ENCODE measurements around the gene NR2C2.

The NR2C2 gene

DNA sequence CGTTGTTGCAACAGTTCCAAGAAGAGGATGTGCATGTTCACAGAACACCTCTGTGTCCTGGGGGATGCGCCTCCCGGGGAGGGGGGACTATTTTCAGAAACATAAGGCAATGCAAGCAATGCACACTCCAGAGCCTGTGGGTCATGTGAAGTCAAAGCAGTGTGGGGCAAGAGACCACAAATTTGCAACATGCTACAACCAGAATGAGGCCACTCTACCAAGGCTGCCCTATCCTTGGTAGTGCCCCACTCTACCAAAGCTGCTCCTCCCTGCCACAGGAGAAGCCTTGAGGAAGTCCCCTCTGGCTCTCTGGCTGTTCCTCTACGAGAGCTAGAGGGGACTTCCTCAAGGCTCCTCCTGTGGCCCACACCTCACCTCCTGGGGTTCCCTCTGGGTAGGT is 8.4 kb upstream of the NR2C2 start:
- TF ChIP-seq POLR2AphosphoS5 (IDR thresholded peaks at IDR 0.05; ENCODE audit: low read depth, low read length): no peak
- TF ChIP-seq, protein P1, sequence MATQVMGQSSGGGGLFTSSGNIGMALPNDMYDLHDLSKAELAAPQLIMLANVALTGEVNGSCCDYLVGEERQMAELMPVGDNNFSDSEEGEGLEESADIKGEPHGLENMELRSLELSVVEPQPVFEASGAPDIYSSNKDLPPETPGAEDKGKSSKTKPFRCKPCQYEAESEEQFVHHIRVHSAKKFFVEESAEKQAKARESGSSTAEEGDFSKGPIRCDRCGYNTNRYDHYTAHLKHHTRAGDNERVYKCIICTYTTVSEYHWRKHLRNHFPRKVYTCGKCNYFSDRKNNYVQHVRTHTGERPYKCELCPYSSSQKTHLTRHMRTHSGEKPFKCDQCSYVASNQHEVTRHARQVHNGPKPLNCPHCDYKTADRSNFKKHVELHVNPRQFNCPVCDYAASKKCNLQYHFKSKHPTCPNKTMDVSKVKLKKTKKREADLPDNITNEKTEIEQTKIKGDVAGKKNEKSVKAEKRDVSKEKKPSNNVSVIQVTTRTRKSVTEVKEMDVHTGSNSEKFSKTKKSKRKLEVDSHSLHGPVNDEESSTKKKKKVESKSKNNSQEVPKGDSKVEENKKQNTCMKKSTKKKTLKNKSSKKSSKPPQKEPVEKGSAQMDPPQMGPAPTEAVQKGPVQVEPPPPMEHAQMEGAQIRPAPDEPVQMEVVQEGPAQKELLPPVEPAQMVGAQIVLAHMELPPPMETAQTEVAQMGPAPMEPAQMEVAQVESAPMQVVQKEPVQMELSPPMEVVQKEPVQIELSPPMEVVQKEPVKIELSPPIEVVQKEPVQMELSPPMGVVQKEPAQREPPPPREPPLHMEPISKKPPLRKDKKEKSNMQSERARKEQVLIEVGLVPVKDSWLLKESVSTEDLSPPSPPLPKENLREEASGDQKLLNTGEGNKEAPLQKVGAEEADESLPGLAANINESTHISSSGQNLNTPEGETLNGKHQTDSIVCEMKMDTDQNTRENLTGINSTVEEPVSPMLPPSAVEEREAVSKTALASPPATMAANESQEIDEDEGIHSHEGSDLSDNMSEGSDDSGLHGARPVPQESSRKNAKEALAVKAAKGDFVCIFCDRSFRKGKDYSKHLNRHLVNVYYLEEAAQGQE (IDR thresholded peaks at IDR 0.05; ENCODE audit: insufficient read depth in 1 of 2, low read depth in 2 of 2, low read length in 2 of 2): no peak
- no peak for TF ChIP-seq SIN3A (IDR thresholded peaks at IDR 0.05; ENCODE audit: borderline replicate concordance, insufficient read depth, low read length)
- no peak for TF ChIP-seq TAF1 (IDR thresholded peaks at IDR 0.05; ENCODE audit: borderline replicate concordance, insufficient read depth, low read length)
- TF ChIP-seq FOXP2 (optimal IDR thresholded peaks at IDR 0.05; ENCODE audit: borderline replicate concordance, extremely low read depth, extremely low read length, insufficient read depth): no peak

DNA sequence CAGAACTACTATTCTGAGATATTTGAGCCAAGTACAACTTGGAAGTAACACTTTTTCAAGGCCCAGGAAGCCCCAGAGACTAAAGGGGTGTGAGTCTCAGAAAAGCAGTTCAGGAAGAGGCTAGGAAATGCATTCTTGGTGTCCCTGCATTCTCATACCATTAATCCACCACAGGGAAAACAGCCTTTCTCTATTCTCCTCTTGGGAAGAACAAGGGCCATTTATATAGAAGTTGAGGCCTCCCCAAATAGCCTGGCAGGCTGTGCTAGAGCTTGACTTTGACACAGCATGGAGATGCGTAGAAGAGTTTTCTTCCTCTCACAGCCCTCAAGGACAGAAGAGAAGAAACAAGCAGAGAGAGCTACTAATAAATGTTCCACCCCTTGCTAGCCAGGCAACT is 5.5 kb upstream of the NR2C2 start:
- TF ChIP-seq TAF1 (IDR thresholded peaks at IDR 0.05; ENCODE audit: borderline replicate concordance, insufficient read depth, low read length): no peak
- TF ChIP-seq, protein P1 (IDR thresholded peaks at IDR 0.05; ENCODE audit: insufficient read depth in 1 of 2, low read depth in 2 of 2, low read length in 2 of 2): no peak
- TF ChIP-seq FOXP2 (optimal IDR thresholded peaks at IDR 0.05; ENCODE audit: borderline replicate concordance, extremely low read depth, extremely low read length, insufficient read depth): no peak
- TF ChIP-seq POLR2AphosphoS5 (IDR thresholded peaks at IDR 0.05; ENCODE audit: low read depth, low read length): no peak

DNA sequence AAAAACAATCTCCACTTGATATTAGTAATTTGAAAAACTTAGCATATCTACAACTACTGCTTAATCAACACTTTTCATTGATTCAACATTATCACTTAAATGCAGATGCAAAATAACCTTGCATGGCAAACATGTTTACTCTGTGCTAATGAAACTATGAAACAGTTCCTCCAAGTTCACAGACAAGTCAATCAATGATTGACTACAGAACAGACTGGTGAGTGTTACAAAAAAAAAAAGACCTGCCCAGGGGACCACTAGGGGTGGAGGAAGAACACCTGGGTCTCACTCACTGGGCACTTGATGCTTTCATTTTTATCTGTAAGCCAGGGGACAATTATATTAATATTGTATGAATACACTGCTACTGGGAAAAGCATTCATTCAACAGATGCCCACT is 4.3 kb upstream of the NR2C2 start:
- TF ChIP-seq POLR2AphosphoS5 (IDR thresholded peaks at IDR 0.05; ENCODE audit: low read depth, low read length): no peak
- no peak for TF ChIP-seq SIN3A (IDR thresholded peaks at IDR 0.05; ENCODE audit: borderline replicate concordance, insufficient read depth, low read length)
- TF ChIP-seq FOXP2 (optimal IDR thresholded peaks at IDR 0.05; ENCODE audit: borderline replicate concordance, extremely low read depth, extremely low read length, insufficient read depth): no peak
- no peak for TF ChIP-seq TAF1 (IDR thresholded peaks at IDR 0.05; ENCODE audit: borderline replicate concordance, insufficient read depth, low read length)
- TF ChIP-seq, protein P1 (IDR thresholded peaks at IDR 0.05; ENCODE audit: insufficient read depth in 1 of 2, low read depth in 2 of 2, low read length in 2 of 2): no peak

DNA sequence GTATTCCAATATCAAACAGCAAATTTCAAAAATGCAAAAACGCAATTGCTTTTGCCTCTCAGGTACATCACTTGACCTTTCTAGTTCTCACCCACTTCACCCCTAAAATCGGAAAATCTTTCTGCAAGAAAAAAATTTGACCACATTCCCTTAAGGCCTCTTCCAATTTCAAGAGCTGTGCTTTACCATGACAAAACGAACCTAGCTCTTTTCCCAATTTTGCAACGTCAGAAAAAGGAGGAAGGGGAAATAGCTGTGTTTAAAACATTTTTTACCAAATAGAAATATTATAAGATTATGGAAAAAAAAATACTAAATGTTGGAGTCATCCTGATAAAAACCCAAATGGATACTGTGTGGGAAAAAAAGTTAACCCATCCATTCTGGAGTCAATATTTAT is 1.1 kb upstream of the NR2C2 start:
- TF ChIP-seq SIN3A (IDR thresholded peaks at IDR 0.05; ENCODE audit: borderline replicate concordance, insufficient read depth, low read length) (no peak), POLR2AphosphoS5 (IDR thresholded peaks at IDR 0.05; ENCODE audit: low read depth, low read length) (no peak)

DNA sequence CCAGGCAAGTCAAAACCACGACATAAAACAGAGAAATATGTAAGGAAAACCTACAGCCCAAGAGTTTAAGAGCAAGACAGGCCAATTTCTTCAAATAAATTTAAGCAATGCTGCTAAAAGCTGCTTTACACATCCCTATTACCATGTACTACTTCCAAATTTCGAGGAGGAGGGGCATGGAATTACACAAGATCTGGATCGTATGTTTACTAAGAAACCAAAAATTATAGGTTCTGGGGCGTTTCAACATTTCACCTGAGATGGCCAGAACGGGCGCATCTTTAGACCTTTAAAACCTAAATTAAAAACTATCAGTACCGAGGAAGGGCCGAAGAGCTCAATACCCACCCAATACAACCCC is 664 bp upstream of the NR2C2 start:
- TF ChIP-seq TAF1 (IDR thresholded peaks at IDR 0.05; ENCODE audit: borderline replicate concordance, insufficient read depth, low read length) (no peak), SIN3A (IDR thresholded peaks at IDR 0.05; ENCODE audit: borderline replicate concordance, insufficient read depth, low read length) (no peak), POLR2AphosphoS5 (IDR thresholded peaks at IDR 0.05; ENCODE audit: low read depth, low read length) (no peak), FOXP2 (optimal IDR thresholded peaks at IDR 0.05; ENCODE audit: borderline replicate concordance, extremely low read depth, extremely low read length, insufficient read depth) (no peak)
- TF ChIP-seq, protein P1 (IDR thresholded peaks at IDR 0.05; ENCODE audit: insufficient read depth in 1 of 2, low read depth in 2 of 2, low read length in 2 of 2): no peak
